LNCAP (cell line): ENCODE data around the gene MYH16.

Experiments
- CTCF ChIP-seq: fragments of 450-650 bp; IDR thresholded peaks from 2 replicates; pipeline ENCODE4 v1.5.1; 2017; ENCODE audit warnings: mild to moderate bottlenecking

The MYH16 gene

GRCh38 chr7:99320371-99320770 lies 47.7 kb downstream of the MYH16 start:
- no peak for TF ChIP-seq CTCF

GRCh38 chr7:99324559-99324958 lies 51.9 kb downstream of the MYH16 start:
- no peak for TF ChIP-seq CTCF

GRCh38 chr7:99325001-99325493 lies 52.4 kb downstream of the MYH16 start:
- TF ChIP-seq CTCF: no peak

- no peak for TF ChIP-seq CTCF
Measured at GRCh38 chr7:99325592-99326407, 53.2 kb downstream of the MYH16 start, which contains the start of gene ARPC1A. Gene ARPC1A (plus strand): TSS chr7:99325898. CDS start chr7:99333354, 7,456 bp downstream.

- TF ChIP-seq CTCF: no peak
Measured at GRCh38 chr7:99326408-99326782, 53.8 kb downstream of the MYH16 start.

GRCh38 chr7:99331002-99331401 lies 58.4 kb downstream of the MYH16 start:
- no peak for TF ChIP-seq CTCF

GRCh38 chr7:99339595-99339994 lies 67.0 kb downstream of the MYH16 start:
- TF ChIP-seq CTCF: no peak

- TF ChIP-seq CTCF: no peak
Measured at GRCh38 chr7:99340659-99341058, 68.0 kb downstream of the MYH16 start.
